HCT116 (cell line): Measurements from ENCODE around the gene BRAP. TPM values are rescaled to one million over a fixed set of nuclear protein-coding genes. Genes with fewer than 3 reads are reported as not detected.
"Not testable (repeated sequence)": the region's sequence is repeated elsewhere in the genome, so short reads cannot be mapped to it uniquely, and the experiment has no call there.

Experiments used
- ATAC-seq: fragments of 200-7000 bp; cut with Tn5 transposase; 2 replicates; pipeline ENCODE4 v1.9.1; 2020; ENCODE audit warnings: mild to moderate bottlenecking, moderate library complexity
- BruUV-seq: library from RNA; stranded (reverse); fragments of 400-500 nt; replicated peaks from 2 replicates; lab custom pipeline; 2021; lab: Mats Ljungman, UMichigan
- CTCF ChIA-PET: fragments of 300-600 bp; sonication (Branson Sonifier 250); formaldehyde crosslinking; loops from one replicate; lab custom pipeline; 2021; ENCODE audit warnings: antibody characterized with exemption; lab: Charles Lee
- POLR2A ChIA-PET: fragments of 300-600, 350-600 bp; sonication (Branson Sonifier 250); formaldehyde crosslinking; loops from one replicate; lab custom pipeline; 2021; ENCODE audit warnings: antibody characterized with exemption; lab: Charles Lee
- RAD21 ChIA-PET, 2 experiments: fragments of 300-600 bp; sonication (Branson Sonifier 250); formaldehyde crosslinking; loops; one replicate each; lab custom pipeline; 2023; ENCODE audit warnings: low total read pairs in 2 of 2; ENCODE audit not compliant: uncharacterized antibody in 2 of 2, unreplicated experiment in 2 of 2, low non-redundant PET in 1 of 2; lab: Charles Lee
- DNase-seq: peaks from one replicate; pipeline ENCODE4 v3.0.0-alpha.2; 2010; ENCODE audit warnings: low read depth, low spot score
- H2AFZ ChIP-seq: fragments of 200-600 bp; shearing (Covaris generic), sonication (generic); 2 replicates; pipeline ENCODE4 v1.6.1; 2017; ENCODE audit warnings: low read depth, mixed run types, mixed read lengths, antibody characterized with exemption, low read length; ENCODE audit not compliant: poor library complexity, severe bottlenecking
- H3K27ac ChIP-seq: 2 replicates; pipeline ENCODE4 v1.5.1; 2012; ENCODE audit warnings: low read depth, low read length
- H3K27me3 ChIP-seq: fragments of 200-600 bp; sonication (generic); 2 replicates; pipeline ENCODE4 v1.6.1; 2016; ENCODE audit warnings: mixed run types, low read length, mixed read lengths; ENCODE audit not compliant: insufficient read depth
- H3K36me3 ChIP-seq, 2 experiments: fragments of 200-500 bp in 1 of 2; fragments of 200-600 bp in 1 of 2; sonication (Bioruptor generic) in 1 of 2; sonication (generic) in 1 of 2; 2 replicates each; pipeline versions ENCODE4 v1.5.1 to v1.6.1; 2014 to 2016; ENCODE audit warnings: low read length in 2 of 2, inconsistent platforms in 1 of 2, mixed read lengths in 1 of 2, mixed run types in 1 of 2; ENCODE audit not compliant: insufficient read depth in 2 of 2, control insufficient read depth in 1 of 2
- H3K4me1 ChIP-seq, 2 experiments: fragments of 200-600 bp in 1 of 2; sonication (generic) in 1 of 2; 2 replicates each; pipeline versions ENCODE4 v1.5.1 to v1.6.1; 2012 to 2017; ENCODE audit warnings: low read length in 2 of 2, inconsistent platforms in 1 of 2, mild to moderate bottlenecking in 1 of 2, mixed read lengths in 1 of 2, mixed run types in 1 of 2, moderate library complexity in 1 of 2; ENCODE audit not compliant: insufficient read depth in 2 of 2, control insufficient read depth in 1 of 2
- H3K4me2 ChIP-seq: fragments of 200-600 bp; sonication (generic); 2 replicates; pipeline ENCODE4 v1.6.1; 2017; ENCODE audit warnings: mixed run types, low read length, mixed read lengths
- H3K4me3 ChIP-seq, 2 experiments: fragments of 200-600 bp in 1 of 2; sonication (generic) in 1 of 2; replicated peaks in 1 of 2; 2 replicates each; pipeline ENCODE4 v1.5.1; 2011 to 2016; ENCODE audit warnings: low read length in 2 of 2, control low read depth in 1 of 2, low read depth in 1 of 2, mild to moderate bottlenecking in 1 of 2, mixed read lengths in 1 of 2, mixed run types in 1 of 2
- H3K79me2 ChIP-seq: fragments of 200-600 bp; sonication (generic); 2 replicates; pipeline ENCODE4 v1.6.1; 2017; ENCODE audit warnings: mild to moderate bottlenecking, mixed run types, low read length, moderate library complexity, mixed read lengths; ENCODE audit not compliant: insufficient read depth
- H3K9ac ChIP-seq: fragments of 200-600 bp; sonication (generic); 2 replicates; pipeline ENCODE4 v1.6.1; 2016; ENCODE audit warnings: low read length, mixed read lengths
- H3K9me2 ChIP-seq: fragments of 200-600 bp; sonication (generic), shearing (Covaris generic); 2 replicates; pipeline ENCODE4 v1.6.1; 2017; ENCODE audit warnings: mixed run types, mild to moderate bottlenecking, moderate library complexity; ENCODE audit not compliant: insufficient read depth
- H3K9me3 ChIP-seq, 2 experiments: fragments of 200-500 bp in 1 of 2; fragments of 200-600 bp in 1 of 2; sonication (Bioruptor generic) in 1 of 2; sonication (generic) in 1 of 2; 2 replicates each; pipeline ENCODE4 v1.6.1; 2014 to 2017; ENCODE audit warnings: low read length in 2 of 2, mixed read lengths in 2 of 2, inconsistent platforms in 1 of 2, low read depth in 1 of 2, mild to moderate bottlenecking in 1 of 2, mixed run types in 1 of 2, moderate library complexity in 1 of 2; ENCODE audit not compliant: control insufficient read depth in 1 of 2, insufficient read depth in 1 of 2
- H4K20me1 ChIP-seq: fragments of 200-600 bp; sonication (generic), shearing (Covaris generic); 2 replicates; pipeline ENCODE4 v1.6.1; 2017; ENCODE audit warnings: mixed run types, mild to moderate bottlenecking, moderate library complexity; ENCODE audit not compliant: insufficient read depth
- MAX ChIP-seq: IDR thresholded peaks from 2 replicates; pipeline ENCODE4 v1.6.1; 2012
- SIN3A ChIP-seq: IDR thresholded peaks from 2 replicates; pipeline ENCODE4 v1.6.1; 2012; ENCODE audit warnings: low read depth
- TCF7L2 ChIP-seq: IDR thresholded peaks from 2 replicates; pipeline ENCODE4 v1.7.0; 2011; ENCODE audit warnings: borderline replicate concordance, inconsistent platforms; ENCODE audit not compliant: insufficient read depth, insufficient read length; ENCODE audit errors: extremely low read depth
- ZFX ChIP-seq: fragments of 450-650 bp; IDR thresholded peaks from 2 replicates; pipeline ENCODE4 v1.6.1; 2017
- intact Hi-C: fragments of 100-400 bp; cut with micrococcal nuclease; formaldehyde crosslinking; loops from 2 replicates; pipeline ENCODE4 v1.10.0; 2022
- total RNA-seq: library from RNA; stranded (reverse); gene quantifications from one replicate; pipeline ENCODE4 v1.2.1, GENCODE V29; 2021; ENCODE audit not compliant: unreplicated experiment

The BRAP gene
- total RNA-seq, 1 experiment from 2014 or later, result 16.7 TPM

GRCh38 chr12:111686574-111687105 is 884 bp upstream of the BRAP start:
- H3K27me3 ChIP-seq, result no peaks in the 10 kb centered on the region
- H3K9ac ChIP-seq, result peak overlapping the region; percentile 91
- DNase-seq (no peak), ATAC-seq (0 out of 2 replicates have a peak, but pooled peaks have one; percentile 0)
- H4K20me1 ChIP-seq, result no peaks in the 10 kb centered on the region
- intact Hi-C loops, result loop anchor here (1.0 kb wide), 1 partner anchor 127 kb away; no protein-coding TSS in a partner anchor
- ChIA-PET RAD21 (no interaction called here), POLR2A (interaction anchor here (0.6 kb wide), 1 partner anchor 102 kb away, joined by 5 read pairs; no protein-coding TSS in a partner anchor), CTCF (no interaction called here)
- peak overlapping the region; percentile 78 for H3K27ac ChIP-seq
- no peaks in the 10 kb centered on the region for H3K9me2 ChIP-seq
- TF ChIP-seq SIN3A (0 out of 2 replicates have a peak, but pooled peaks have one; percentile 9), MAX (no peak)
- H2AFZ ChIP-seq, result no peak overlapping the region
- H3K79me2 ChIP-seq, result peaks cover 51% of the 10 kb centered on the region
- H3K4me2 ChIP-seq, result peak overlapping the region; percentile 77
- H3K36me3 ChIP-seq, result peaks cover 10 to 12% of the 10 kb centered on the region in 2 experiments
- H3K4me3 ChIP-seq, result peak overlapping the region; percentile 90 to 96
- H3K4me1 ChIP-seq, result peaks cover 0 to 19% of the 10 kb centered on the region in 2 experiments
- BruUV-seq, result no TSS peak
- no peaks in the 10 kb centered on the region for H3K9me3 ChIP-seq

GRCh38 chr12:111685322-111685810 is 390 bp downstream of the BRAP start:
- H3K36me3 ChIP-seq, result peaks cover 18 to 19% of the 10 kb centered on the region in 2 experiments
- H3K27me3 ChIP-seq, result no peaks in the 10 kb centered on the region
- RAD21 ChIA-PET, result no interaction called here
- ATAC-seq (peak; percentile 57), DNase-seq (no peak)
- peak overlapping the region; percentile 78 for H3K27ac ChIP-seq
- peak overlapping the region; percentile 77 for H3K4me2 ChIP-seq
- H3K79me2 ChIP-seq, result peaks cover 55% of the 10 kb centered on the region
- H3K9ac ChIP-seq, result peak overlapping the region; percentile 91
- TF ChIP-seq TCF7L2 (no peak), ZFX (peak; percentile 81)
- TF ChIP-seq, all 23 proteins: peak for 1
- no TSS peak for BruUV-seq
- H2AFZ ChIP-seq, result no peak overlapping the region
- ChIA-PET CTCF (interaction anchor here (0.8 kb wide), 1 partner anchor 128 kb away, joined by 4 read pairs; no protein-coding TSS in a partner anchor), POLR2A (interaction anchor here (1.0 kb wide), 1 partner anchor 17 kb away, joined by 3 read pairs; no protein-coding TSS in a partner anchor)
- H3K9me3 ChIP-seq, result no peaks in the 10 kb centered on the region
- intact Hi-C loops, result no loop called here
- peak overlapping the region; percentile 90 to 96 for H3K4me3 ChIP-seq
- no peaks in the 10 kb centered on the region for H3K9me2 ChIP-seq
- peaks cover 0 to 19% of the 10 kb centered on the region in 2 experiments for H3K4me1 ChIP-seq
- H4K20me1 ChIP-seq, result no peaks in the 10 kb centered on the region

GRCh38 chr12:111684485-111685198 is 1.1 kb downstream of the BRAP start:
- RAD21 ChIA-PET, intact Hi-C loops, H3K27me3 ChIP-seq, ATAC-seq, CTCF ChIA-PET, H3K9me2 ChIP-seq, DNase-seq, H2AFZ ChIP-seq, H3K9me3 ChIP-seq, H4K20me1 ChIP-seq, BruUV-seq, POLR2A ChIA-PET: not testable (repeated sequence)
- Histone ChIP-seq H3K9ac (peak overlapping the region; percentile 91), H3K36me3 (peaks cover 18 to 21% of the 10 kb centered on the region in 2 experiments), H3K4me1 (peaks cover 0 to 19% of the 10 kb centered on the region in 2 experiments), H3K27ac (peak overlapping the region; percentile 78; the same call in 1 of the 2 replicates), H3K79me2 (peaks cover 55% of the 10 kb centered on the region), H3K4me3 (peak overlapping the region; percentile 90 to 96), H3K4me2 (peak overlapping the region; percentile 77)
